Activated CD4-positive, alpha-beta T cell treated with anti-CD3 and anti-CD28 coated beads for 36 hours (primary cell): ENCODE measurements around the gene STARD9. TPM values are rescaled to one million over a fixed set of nuclear protein-coding genes. Genes with fewer than 3 reads are reported as not detected.

ENCODE experiments used
- ATAC-seq: fragments of 200-7000 bp; cut with Tn5 transposase; one replicate; pipeline ENCODE4 v1.10.0; 2021; ENCODE audit warnings: mild to moderate bottlenecking, moderate library complexity
- CTCF ChIA-PET: fragments of 350-600 bp; sonication (Branson Sonifier 250); formaldehyde crosslinking; loops from one replicate; lab custom pipeline; 2021; ENCODE audit warnings: antibody characterized with exemption; lab: Charles Lee
- POLR2A ChIA-PET: fragments of 350-600 bp; sonication (Branson Sonifier 250); formaldehyde crosslinking; loops from one replicate; lab custom pipeline; 2021; ENCODE audit warnings: antibody characterized with exemption, inconsistent platforms; lab: Charles Lee
- DNase-seq: peaks from one replicate; pipeline ENCODE4 v3.0.0-alpha.2; 2020
- H3K27ac Mint-ChIP-seq: one replicate; pipeline ENCODE4 v1.8.0; 2021; ENCODE audit warnings: mixed read lengths
- H3K27me3 Mint-ChIP-seq: one replicate; pipeline ENCODE4 v1.8.0; 2021; ENCODE audit warnings: mixed read lengths
- H3K36me3 Mint-ChIP-seq: one replicate; pipeline ENCODE4 v1.8.0; 2021; ENCODE audit warnings: low read depth, mixed read lengths
- H3K4me1 Mint-ChIP-seq: one replicate; pipeline ENCODE4 v1.8.0; 2021; ENCODE audit warnings: mixed read lengths
- H3K4me3 Mint-ChIP-seq: one replicate; pipeline ENCODE4 v1.8.0; 2021; ENCODE audit warnings: mild to moderate bottlenecking, moderate library complexity, mixed read lengths
- H3K9me3 Mint-ChIP-seq: one replicate; pipeline ENCODE4 v1.8.0; 2021; ENCODE audit warnings: low read depth, mixed read lengths
- intact Hi-C, 2 experiments: fragments of 100-400 bp; cut with DNase I in 1 of 2; cut with micrococcal nuclease in 1 of 2; formaldehyde crosslinking; loops; one replicate each; pipeline versions ENCODE4 v1.14.2 to v1.15.1; 2022 to 2024; cut with DNase I, micrococcal nuclease
- total RNA-seq, 2 experiments: library from RNA; stranded (reverse); gene quantifications; one replicate each; pipeline ENCODE4 v1.2.3, GENCODE V29; 2021

Gene STARD9
- total RNA-seq, 2 experiments from 2014 or later, result 4.0 to 4.1 TPM

DNA sequence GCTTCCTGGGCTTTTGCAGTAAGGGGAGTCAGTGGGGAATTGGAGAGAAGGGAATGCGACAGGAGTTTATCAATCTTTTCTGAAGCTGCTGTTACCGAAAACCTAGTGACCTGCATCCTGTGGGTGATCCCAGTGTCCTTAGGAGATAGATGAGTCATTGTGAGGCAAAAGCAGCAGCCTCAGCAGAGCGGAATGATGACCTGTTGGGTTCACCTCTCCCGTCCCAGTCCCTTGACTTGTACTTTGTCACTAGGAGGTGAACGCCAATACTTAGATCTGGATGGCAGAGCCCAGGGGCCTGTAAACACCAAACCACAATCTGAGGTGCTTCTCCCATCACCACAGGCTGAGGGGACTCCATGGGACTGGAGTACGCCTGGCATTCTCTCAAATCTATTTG lies 143.6 kb downstream of the STARD9 start:
- H3K27me3 Mint-ChIP-seq, result no peaks in the 10 kb centered on the region
- ChIA-PET POLR2A (no interaction called here), CTCF (no interaction called here)
- intact Hi-C loops, result no loop called here
- H3K4me3 Mint-ChIP-seq, result no peak overlapping the region
- DNase-seq (no peak), ATAC-seq (no peak)
- no peak overlapping the region for H3K27ac Mint-ChIP-seq
- H3K36me3 Mint-ChIP-seq, result peaks cover 11% of the 10 kb centered on the region
- no peaks in the 10 kb centered on the region for H3K4me1 Mint-ChIP-seq
- no peaks in the 10 kb centered on the region for H3K9me3 Mint-ChIP-seq

DNA sequence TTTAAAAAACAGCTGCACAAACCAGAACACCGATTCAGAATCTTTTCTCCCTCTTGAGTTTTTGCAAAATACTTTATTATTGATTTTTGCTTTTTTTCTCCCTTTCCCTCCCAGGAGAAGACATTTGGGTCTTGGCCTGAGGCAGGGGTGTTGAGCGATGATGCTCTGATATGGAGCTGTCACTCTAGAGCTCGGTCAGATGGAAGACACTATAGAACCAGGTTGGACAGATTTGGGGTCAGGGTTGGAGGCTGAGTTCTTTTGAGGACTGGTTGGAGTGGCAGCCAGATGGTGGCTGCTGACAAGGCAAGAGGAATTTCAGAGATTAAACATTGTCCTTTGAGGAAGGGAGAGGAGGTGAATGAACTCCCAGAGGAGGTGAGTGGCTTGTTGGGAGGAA lies 144.7 kb downstream of the STARD9 start:
- POLR2A ChIA-PET, result no interaction called here
- no peak overlapping the region for H3K4me3 Mint-ChIP-seq
- H3K4me1 Mint-ChIP-seq, result no peaks in the 10 kb centered on the region
- DNase-seq, result no peak
- H3K9me3 Mint-ChIP-seq, result no peaks in the 10 kb centered on the region
- no peak overlapping the region for H3K27ac Mint-ChIP-seq
- peaks cover 18% of the 10 kb centered on the region for H3K36me3 Mint-ChIP-seq
- CTCF ChIA-PET, result no interaction called here
- no peak for ATAC-seq
- H3K27me3 Mint-ChIP-seq, result no peaks in the 10 kb centered on the region
- intact Hi-C loops, result no loop called here

DNA sequence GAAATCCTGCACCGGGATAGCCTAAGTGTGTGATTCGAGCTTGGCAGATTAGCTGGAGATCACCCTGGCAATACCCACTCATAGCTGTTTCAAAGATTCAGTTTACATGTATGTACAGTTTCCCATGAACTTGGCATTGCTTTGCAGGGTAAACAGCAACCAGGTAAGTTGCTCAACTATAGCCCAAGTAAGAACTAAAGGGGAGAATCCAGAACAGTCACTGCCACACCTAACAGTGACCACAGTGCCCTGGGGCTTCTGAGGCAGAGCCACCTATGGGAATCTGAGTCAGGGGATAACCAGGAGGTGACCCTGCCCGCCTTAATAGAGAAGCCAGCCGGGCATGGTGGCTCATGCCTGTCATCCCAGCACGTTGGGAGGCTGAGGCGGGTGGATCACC lies 145.6 kb downstream of the STARD9 start:
- Mint-ChIP-seq H3K4me3 (no peak overlapping the region), H3K27me3 (no peaks in the 10 kb centered on the region), H3K4me1 (no peaks in the 10 kb centered on the region), H3K27ac (no peak overlapping the region), H3K9me3 (no peaks in the 10 kb centered on the region), H3K36me3 (peaks cover 24% of the 10 kb centered on the region)
- ChIA-PET CTCF (no interaction called here), POLR2A (no interaction called here)
- ATAC-seq (no peak), DNase-seq (no peak)
- intact Hi-C loops, result no loop called here

DNA sequence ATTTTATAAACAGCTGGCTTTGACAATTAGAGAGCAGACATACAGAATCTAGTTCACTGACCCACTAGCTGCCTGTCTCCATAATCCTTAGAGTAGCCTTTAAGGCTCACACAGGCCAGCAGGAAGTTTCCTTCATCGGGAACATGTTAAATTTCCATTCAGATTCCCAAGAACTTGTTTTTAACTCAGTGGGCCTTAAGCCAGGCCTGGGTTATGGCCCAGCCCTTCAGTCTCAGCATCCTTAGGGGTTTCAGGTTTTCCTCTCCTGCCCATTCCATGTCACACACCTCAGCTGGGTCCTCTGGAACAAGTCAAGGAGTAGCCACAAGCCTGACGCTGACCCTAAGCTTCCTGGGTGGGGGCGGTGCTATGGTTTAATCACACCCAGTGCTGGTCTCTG lies 146.5 kb downstream of the STARD9 start:
- intact Hi-C loops, result no loop called here
- H3K9me3 Mint-ChIP-seq, result no peaks in the 10 kb centered on the region
- peaks cover 30% of the 10 kb centered on the region for H3K36me3 Mint-ChIP-seq
- no peaks in the 10 kb centered on the region for H3K27me3 Mint-ChIP-seq
- H3K27ac Mint-ChIP-seq, result no peak overlapping the region
- CTCF ChIA-PET, result no interaction called here
- no peak overlapping the region for H3K4me3 Mint-ChIP-seq
- no peak for ATAC-seq
- H3K4me1 Mint-ChIP-seq, result no peaks in the 10 kb centered on the region
- POLR2A ChIA-PET, result no interaction called here
- no peak for DNase-seq

DNA sequence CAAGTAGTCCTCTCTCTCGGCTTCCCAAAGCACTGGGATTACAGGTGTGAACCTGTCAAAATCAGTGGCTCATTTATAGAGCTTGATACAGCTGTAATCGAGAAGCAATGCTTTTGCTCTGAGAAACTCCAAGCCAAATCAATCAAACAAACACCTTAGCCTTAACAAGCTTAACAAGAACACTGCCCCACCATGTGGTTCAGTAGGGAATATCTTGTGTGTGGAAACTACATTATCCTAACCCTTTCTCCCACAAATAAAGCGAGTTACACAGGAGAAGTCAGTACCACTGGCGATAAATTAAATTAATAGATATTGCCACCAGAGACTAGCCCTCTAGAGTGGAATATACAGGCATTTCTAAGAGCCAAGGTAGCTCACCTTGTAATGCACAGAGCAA lies 147.7 kb downstream of the STARD9 start:
- ChIA-PET POLR2A (interaction anchor here (0.7 kb wide), 1 partner anchor 180 kb away, joined by 3 read pairs; no protein-coding TSS in a partner anchor), CTCF (interaction anchor here (0.8 to 0.9 kb wide), 2 partner anchors 11 to 385 kb away, joined by 3 to 4 read pairs; no protein-coding TSS in a partner anchor)
- Mint-ChIP-seq H3K27ac (no peak overlapping the region), H3K36me3 (peaks cover 34% of the 10 kb centered on the region), H3K4me3 (no peak overlapping the region), H3K27me3 (no peaks in the 10 kb centered on the region), H3K9me3 (no peaks in the 10 kb centered on the region), H3K4me1 (no peaks in the 10 kb centered on the region)
- ATAC-seq (no peak), DNase-seq (no peak)
- intact Hi-C loops, result no loop called here

DNA sequence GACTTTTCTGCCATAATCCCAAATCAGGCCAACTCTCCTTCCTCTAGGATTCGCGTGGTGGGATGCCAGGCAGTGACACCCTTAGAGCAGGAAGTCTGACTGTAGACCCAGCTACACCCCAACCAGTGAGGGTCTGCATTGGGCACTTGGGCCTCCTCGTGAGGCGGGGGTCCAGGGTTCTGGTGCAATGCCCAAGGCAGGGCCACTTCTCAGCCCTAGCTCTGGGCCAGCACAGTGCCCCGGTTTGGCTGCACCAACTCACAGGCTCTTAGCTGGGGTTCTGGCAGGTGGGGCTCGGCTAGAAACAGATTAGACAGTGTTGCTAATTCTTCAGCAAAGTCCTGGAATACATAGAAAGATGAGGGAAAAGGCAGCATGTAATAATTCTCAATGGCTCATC lies 148.9 kb downstream of the STARD9 start:
- H3K9me3 Mint-ChIP-seq, result no peaks in the 10 kb centered on the region
- no peak overlapping the region for H3K27ac Mint-ChIP-seq
- H3K4me3 Mint-ChIP-seq, result no peak overlapping the region
- DNase-seq (no peak), ATAC-seq (no peak)
- ChIA-PET POLR2A (no interaction called here), CTCF (interaction anchor here (0.6 to 0.7 kb wide), 2 partner anchors 199 to 208 kb away, joined by 3 read pairs; no protein-coding TSS in a partner anchor)
- peaks cover 38% of the 10 kb centered on the region for H3K36me3 Mint-ChIP-seq
- no peaks in the 10 kb centered on the region for H3K4me1 Mint-ChIP-seq
- H3K27me3 Mint-ChIP-seq, result no peaks in the 10 kb centered on the region
- intact Hi-C loops, result no loop called here

DNA sequence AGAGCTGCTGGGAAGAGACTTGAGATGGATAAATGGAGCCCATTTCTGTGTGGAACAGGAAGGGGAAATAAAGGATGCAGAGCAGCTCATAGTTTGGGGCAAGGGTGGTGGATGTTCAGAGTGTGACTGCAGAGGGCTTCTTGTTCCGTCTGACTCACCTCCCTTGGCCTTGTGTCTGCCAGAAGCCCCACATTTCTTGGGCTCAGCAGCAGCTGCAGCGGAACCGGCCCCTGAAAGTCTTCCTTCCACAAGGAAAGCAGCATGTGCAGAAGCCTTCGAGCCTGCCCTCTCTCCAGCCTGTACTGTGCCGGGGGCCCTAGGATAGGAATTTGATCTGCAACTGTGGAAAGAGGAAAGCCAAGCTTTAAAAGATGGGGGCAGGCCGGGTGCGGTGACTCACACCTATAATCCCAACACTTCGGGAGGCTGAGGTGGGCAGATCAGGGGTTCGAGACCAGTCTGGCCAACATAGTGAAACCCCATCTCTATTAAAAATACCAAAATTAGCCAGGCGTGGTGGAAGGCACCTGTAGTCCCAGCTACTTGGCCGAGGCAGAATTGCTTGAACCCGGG lies 150.0 kb downstream of the STARD9 start:
- H3K4me3 Mint-ChIP-seq, result no peak overlapping the region
- H3K27ac Mint-ChIP-seq, result no peak overlapping the region
- H3K27me3 Mint-ChIP-seq, result no peaks in the 10 kb centered on the region
- H3K4me1 Mint-ChIP-seq, result no peaks in the 10 kb centered on the region
- H3K9me3 Mint-ChIP-seq, result no peaks in the 10 kb centered on the region
- ChIA-PET POLR2A (no interaction called here), CTCF (interaction anchor here (0.6 to 0.8 kb wide), 3 partner anchors 11 to 198 kb away, joined by 3 to 5 read pairs (median 4); no protein-coding TSS in a partner anchor)
- no peak for ATAC-seq
- intact Hi-C loops, result no loop called here
- peaks cover 40% of the 10 kb centered on the region for H3K36me3 Mint-ChIP-seq
- no peak for DNase-seq

DNA sequence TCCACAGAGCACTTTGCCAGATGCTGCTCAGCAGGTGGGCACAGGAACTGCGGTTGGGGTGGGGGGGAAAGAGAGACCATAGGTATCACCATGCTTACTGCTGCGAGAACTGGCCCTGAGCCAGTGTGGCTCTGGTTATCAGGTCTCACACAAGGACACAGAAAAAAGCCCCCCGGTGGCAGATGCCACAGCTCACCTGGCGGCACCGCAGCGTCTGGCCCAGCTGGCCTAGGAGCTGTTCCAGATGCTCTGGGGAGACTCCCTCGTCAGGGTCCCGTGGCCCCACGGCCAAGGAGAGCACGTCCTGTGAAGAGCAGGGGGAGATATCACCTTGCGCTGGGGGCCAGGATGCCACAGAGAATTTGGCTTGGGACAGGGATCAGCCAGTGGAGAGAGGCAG lies 150.7 kb downstream of the STARD9 start:
- Mint-ChIP-seq H3K36me3 (peaks cover 41% of the 10 kb centered on the region), H3K27me3 (no peaks in the 10 kb centered on the region), H3K9me3 (no peaks in the 10 kb centered on the region), H3K27ac (no peak overlapping the region), H3K4me3 (no peak overlapping the region), H3K4me1 (no peaks in the 10 kb centered on the region)
- ATAC-seq (no peak), DNase-seq (no peak)
- CTCF ChIA-PET, result interaction anchor here (0.6 to 0.8 kb wide), 3 partner anchors 10 to 197 kb away, joined by 3 to 5 read pairs (median 3); no protein-coding TSS in a partner anchor
- intact Hi-C loops, result no loop called here
- POLR2A ChIA-PET, result no interaction called here

DNA sequence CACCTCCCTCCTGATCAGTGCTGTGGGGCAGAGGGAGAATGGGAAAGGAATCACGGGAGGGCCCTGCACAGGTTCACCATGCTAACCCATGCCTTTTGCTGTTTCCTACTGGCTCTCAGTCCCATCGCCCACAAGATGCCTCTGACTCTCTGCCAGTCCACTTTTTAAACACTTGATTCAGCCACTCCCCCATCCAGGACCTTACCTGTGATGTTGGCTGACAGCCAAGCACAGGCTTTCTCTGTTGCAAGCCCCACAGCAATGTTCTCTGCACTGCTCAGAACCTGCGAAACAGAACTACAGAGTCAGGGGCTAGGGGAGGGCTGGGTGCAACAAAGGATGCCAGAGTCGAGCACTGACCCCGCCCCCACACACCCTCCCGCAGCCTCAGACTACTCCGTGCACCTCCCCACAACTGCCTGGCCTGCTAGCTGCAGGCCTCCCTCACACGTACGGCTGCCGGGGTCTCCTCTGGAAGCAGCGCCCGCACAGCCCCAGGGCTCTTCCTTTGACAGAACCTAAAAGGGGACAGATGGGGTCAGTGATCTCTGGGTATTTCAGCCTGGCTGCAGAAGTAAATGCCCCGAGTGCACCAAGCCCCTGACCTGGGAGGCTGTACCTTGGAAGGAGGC lies 152.5 kb downstream of the STARD9 start:
- intact Hi-C loops, result no loop called here
- no peak overlapping the region for H3K27ac Mint-ChIP-seq
- peaks cover 48% of the 10 kb centered on the region for H3K36me3 Mint-ChIP-seq
- POLR2A ChIA-PET, result no interaction called here
- DNase-seq, result no peak
- no peaks in the 10 kb centered on the region for H3K9me3 Mint-ChIP-seq
- CTCF ChIA-PET, result no interaction called here
- no peaks in the 10 kb centered on the region for H3K4me1 Mint-ChIP-seq
- no peak for ATAC-seq
- no peak overlapping the region for H3K4me3 Mint-ChIP-seq
- no peaks in the 10 kb centered on the region for H3K27me3 Mint-ChIP-seq

DNA sequence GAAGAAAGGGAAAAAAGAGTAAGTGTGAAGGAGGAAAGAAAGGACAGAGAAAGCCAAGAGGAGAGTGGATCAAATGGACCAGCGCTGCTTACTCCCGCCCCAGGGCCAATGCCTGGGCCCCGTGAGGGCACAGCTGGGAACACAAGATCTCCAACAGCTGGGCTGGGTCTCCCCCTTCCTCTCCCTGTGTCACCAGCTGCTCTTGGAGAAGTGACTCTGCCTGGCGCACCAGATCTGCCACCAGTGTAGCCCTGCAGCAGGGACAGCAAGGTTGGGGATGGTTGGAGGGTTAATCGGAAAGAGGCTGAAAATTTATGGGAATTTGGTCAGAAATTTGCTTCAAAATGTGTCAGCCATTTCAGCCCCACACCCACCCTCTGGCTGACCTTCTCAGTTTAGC lies 153.2 kb downstream of the STARD9 start:
- ATAC-seq (no peak), DNase-seq (no peak)
- no peaks in the 10 kb centered on the region for H3K27me3 Mint-ChIP-seq
- peaks cover 48% of the 10 kb centered on the region for H3K36me3 Mint-ChIP-seq
- no peak overlapping the region for H3K27ac Mint-ChIP-seq
- intact Hi-C loops, result no loop called here
- CTCF ChIA-PET, result no interaction called here
- H3K9me3 Mint-ChIP-seq, result no peaks in the 10 kb centered on the region
- H3K4me3 Mint-ChIP-seq, result no peak overlapping the region
- H3K4me1 Mint-ChIP-seq, result no peaks in the 10 kb centered on the region
- POLR2A ChIA-PET, result no interaction called here

DNA sequence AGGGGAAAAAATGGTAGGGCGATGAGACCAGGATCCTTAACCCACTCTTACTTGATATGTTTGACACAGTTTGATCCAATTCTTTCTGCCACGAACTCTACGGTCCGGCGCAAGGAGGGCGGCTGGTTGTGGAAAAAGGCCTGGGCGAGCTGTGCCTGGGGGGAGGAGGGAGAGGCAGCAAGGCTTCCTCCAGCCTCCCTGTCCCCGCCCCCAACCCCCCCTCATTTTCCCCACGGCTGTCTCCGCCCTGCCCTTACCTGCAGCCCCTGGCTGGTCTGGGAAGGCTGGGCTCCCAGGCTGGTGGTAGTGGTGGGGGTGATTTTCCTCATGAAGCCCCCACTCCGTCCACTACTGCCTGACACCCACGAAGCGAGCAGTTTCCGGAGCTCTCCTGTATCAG lies 153.6 kb downstream of the STARD9 start:
- no peak overlapping the region for H3K27ac Mint-ChIP-seq
- POLR2A ChIA-PET, result no interaction called here
- intact Hi-C loops, result no loop called here

DNA sequence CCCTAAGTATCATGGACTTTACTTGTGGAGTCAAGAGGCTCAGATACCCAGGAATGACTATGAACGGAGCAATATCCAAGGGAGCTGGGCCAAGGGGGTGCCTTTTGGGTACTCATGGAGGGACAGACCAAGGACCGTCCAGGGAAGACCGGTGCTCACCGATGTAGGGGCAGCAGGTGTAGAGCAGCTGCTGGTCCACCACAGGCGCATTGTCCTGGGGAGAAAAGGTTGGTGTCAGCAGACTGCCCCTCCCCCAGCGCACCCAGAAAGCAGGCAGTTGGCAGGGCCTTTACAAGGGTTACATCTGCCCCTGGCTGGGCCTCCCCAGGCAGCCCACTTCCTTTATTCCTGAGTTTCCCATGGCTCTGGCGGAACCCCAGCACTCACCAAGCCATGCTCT lies 154.0 kb downstream of the STARD9 start:
- Mint-ChIP-seq H3K27me3 (no peaks in the 10 kb centered on the region), H3K9me3 (no peaks in the 10 kb centered on the region), H3K4me3 (no peak overlapping the region), H3K36me3 (peaks cover 52% of the 10 kb centered on the region), H3K27ac (no peak overlapping the region), H3K4me1 (peaks cover 2% of the 10 kb centered on the region)
- DNase-seq (no peak), ATAC-seq (no peak)
- ChIA-PET CTCF (interaction anchor here (0.6 kb wide), 1 partner anchor 163 kb away, joined by 3 read pairs; no protein-coding TSS in a partner anchor), POLR2A (no interaction called here)
- intact Hi-C loops, result no loop called here

More for the DNA sequence above, 153.6 kb downstream of the STARD9 start:
- DNase-seq (no peak), ATAC-seq (no peak)
- Mint-ChIP-seq H3K9me3 (no peaks in the 10 kb centered on the region), H3K4me1 (no peaks in the 10 kb centered on the region), H3K4me3 (no peak overlapping the region), H3K27me3 (no peaks in the 10 kb centered on the region), H3K36me3 (peaks cover 50% of the 10 kb centered on the region)
- CTCF ChIA-PET, result interaction anchor here (0.6 kb wide), 1 partner anchor 163 kb away, joined by 3 read pairs; no protein-coding TSS in a partner anchor
